SH-SY5Y (cell line): ENCODE data around the gene CALHM1.

Source experiments
- GATA2 ChIP-seq: IDR thresholded peaks from 2 replicates; pipeline ENCODE4 v1.6.1; 2011; ENCODE audit warnings: mild to moderate bottlenecking, low read depth, low read length
- GATA3 ChIP-seq: IDR thresholded peaks from 2 replicates; pipeline ENCODE4 v1.6.1; 2011; ENCODE audit warnings: low read depth, mild to moderate bottlenecking, low read length, moderate library complexity

- TF ChIP-seq GATA3 (no peak), GATA2 (no peak)
These were observed 6.7 kb downstream of the CALHM1 start, which contains the start of gene CALHM2 for GRCh38 chr10:103451831-103452505.
